HG03432 (cell line): ENCODE data around the gene LRCH3.
"Not testable (repeated sequence)": the region's sequence is repeated elsewhere in the genome, so short reads cannot be mapped to it uniquely, and the experiment has no call there.

Experiments used
- ATAC-seq: cut with Tn5 transposase; IDR thresholded peaks from one replicate; pipeline ENCODE4 v1.9.1; 2021; ENCODE audit warnings: mild to moderate bottlenecking, moderate library complexity; ENCODE audit not compliant: unreplicated experiment

The LRCH3 gene

DNA sequence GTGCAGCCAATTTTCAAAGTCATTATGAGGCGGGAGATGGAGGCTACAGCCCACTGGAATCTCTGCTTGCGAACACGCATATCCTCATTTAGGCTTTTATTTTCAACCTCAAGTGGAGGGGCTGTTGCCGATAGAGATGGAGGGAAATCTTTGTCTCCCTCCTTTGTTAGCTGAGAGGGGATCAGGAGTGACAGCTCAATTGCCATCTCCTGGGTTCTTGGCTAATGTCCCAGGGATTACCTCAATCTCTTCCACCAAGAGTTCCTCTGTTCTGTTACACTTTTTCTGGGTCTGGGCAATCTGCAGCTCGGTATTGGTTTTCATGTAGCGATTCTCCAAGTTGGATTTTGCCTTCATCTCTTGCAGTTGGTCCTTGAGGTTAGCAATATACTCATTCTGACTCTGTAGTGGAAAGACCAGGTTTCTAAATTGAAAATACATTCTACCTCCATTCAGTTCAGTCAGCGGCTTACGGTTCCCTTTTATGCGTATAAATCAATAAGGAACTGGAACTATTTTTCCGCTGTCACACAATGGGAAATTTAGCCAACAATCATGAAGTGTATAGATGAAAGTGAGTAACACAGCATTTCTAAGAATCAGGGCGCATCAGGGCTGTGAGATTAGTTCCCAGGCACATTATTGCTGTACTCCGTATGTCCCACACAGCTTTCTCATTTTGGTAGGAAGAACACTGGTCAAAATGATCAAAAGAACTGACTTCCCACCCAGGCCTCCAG lies 122.8 kb downstream of the LRCH3 start:
- no peak for ATAC-seq

DNA sequence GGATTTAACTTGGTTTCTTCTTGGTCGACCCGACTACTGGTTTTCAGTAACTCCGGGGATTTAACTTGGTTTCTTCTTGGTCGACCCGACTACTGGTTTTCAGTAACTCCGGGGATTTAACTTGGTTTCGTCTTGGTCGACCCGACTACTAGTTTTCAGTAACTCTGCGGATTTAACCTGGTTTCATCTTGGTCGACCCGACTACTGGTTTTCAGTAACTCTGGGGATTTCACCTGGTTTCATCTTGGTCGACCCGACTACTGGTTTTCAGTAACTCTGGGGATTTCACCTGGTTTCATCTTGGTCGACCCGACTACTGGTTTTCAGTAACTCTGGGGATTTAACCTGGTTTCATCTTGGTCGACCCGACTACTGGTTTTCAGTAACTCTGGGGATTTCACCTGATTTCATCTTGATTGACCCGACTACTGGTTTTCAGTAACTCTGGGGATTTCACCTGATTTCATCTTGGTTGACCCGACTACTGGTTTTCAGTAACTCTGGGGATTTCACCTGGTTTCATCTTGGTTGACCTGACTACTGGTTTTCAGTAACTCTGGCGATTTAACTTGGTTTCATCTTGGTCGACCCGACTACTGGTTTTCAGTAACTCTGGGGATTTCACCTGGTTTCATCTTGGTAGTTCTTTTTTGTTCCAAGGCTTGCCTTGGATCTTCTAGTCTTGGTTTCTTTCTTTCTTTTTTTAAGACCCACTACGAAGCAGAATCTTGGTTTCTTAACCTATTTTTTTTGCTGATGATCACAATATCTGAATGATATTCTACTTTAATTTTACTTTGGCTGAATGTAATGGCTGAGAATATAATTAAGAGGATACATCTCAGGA lies 130.6 kb downstream of the LRCH3 start:
- not testable (repeated sequence) for ATAC-seq

DNA sequence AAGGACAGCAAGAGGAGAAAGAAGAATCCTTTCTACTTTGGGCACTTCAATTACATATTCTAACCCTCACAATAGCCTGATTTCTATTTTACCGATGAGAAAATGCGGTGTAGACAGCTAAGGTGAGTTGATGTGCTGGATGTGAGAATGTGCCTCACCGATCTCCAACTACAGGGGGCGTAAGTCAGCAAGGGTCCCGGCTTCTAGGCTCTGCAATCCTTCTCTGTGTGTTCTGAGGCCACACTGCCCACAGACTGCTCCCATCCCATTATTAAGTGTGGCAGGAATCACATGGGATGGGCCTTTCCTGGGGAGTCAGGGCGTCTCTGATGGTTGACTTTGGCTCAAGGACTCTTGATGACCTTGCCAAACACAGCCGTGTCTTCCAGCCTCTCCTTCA lies 135.4 kb downstream of the LRCH3 start:
- ATAC-seq, result no peak

DNA sequence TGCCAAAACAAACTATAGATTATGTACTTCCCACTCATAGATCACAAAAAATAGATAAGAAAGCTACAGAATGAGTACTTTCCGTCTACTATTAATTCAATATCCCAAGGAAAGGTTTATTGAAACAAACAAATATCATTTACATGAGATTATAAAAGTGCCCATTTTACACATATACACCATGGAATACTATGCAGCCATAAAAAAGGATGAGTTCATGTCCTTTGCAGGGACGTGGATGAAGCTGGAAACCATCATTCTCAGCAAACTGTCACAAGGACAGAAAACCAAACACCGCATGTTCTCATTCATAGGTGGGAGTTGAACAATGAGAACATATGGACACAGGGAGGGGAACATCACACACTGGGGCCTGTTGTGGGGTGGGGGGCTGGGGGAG lies 136.5 kb downstream of the LRCH3 start:
- ATAC-seq, result not testable (repeated sequence)

DNA sequence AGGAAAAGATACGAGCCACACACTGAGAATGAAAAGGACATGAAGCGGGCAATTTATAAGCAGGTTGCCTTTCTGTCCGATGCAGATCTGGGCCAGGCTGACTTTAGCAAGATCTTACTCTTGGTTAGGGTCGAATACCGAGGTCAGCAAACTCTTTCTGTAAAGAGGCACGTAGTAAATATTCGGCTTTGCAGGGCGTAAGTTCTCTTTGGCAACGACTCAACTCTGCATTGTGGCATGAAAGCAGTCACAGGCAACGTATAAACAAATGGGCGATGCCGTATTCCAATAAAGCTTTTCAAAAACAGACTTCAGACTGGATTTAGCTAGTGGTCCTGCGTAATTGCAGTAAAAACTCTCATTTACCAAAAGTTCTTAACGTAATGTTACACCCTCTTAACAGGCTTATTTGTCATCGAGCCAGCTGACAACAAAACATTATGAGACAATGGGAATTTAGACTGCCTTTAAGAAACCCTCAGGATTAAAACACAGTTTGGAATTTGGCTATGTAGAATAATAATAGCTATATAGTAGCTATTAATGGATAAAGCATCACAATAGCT lies 145.8 kb downstream of the LRCH3 start:
- ATAC-seq, result no peak
